Activated T-helper 1 cell treated with anti-CD3 and anti-CD28 coated beads, Interleukin-2, amount 50 U/mL, for 16 hours (primary cell): ENCODE results near the gene PRR15L.
"Not testable (repeated sequence)": the region's sequence is repeated elsewhere in the genome, so short reads cannot be mapped to it uniquely, and the experiment has no call there.

Experiments used
- DNase-seq, 2 donors: peaks; one replicate each; pipeline ENCODE4 v3.0.0-alpha.2; 2020; ENCODE audit warnings: low read depth in 1 of 2, low spot score in 1 of 2

PRR15L gene

DNA sequence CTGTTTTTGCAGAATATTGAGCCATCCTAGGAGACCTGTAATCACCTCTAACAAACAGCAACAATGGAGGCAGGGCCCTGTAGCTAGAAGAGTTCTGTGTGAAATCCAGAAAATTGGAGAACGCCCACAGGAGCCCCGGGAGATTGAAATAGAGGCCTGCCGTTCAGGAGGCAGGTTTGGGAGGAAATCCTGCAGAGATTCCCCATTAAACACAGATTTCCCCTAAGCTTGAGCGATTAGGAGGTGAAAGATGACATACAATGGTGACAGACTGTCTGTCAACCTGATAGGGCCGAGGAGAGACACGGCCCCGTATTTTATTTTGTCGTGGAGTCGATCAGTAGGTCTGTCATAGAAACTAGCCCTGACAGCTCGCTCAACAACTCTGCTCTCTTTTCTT, 31.5 kb upstream of the PRR15L start:
- DNase-seq = no peak

GRCh38 chr17:47988445-47988844, 30.8 kb upstream of the PRR15L start:
- not testable (repeated sequence) for DNase-seq

- DNase-seq = no peak
These were observed 29.7 kb upstream of the PRR15L start for GRCh38 chr17:47987240-47987835.

DNA sequence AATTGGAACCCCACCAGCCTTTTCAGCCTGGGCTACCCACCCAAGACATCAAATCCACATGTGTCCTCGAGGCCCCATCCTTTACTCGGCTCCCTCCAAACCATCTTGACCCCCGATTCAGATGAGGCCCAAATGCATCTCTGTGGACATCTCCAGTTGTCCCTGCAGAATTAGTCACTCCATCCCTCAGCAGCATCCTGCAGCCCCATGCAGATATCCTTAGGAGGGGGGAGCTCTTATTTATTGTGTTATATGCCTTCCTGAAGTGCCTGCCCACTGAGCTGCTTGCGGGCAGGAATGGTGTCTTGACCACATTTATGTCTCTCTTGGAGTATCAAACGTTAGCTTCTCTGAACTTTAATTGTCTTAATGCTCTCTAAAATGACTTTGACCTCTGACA, 28.8 kb upstream of the PRR15L start:
- DNase-seq = no peak

- no peak for DNase-seq
These were observed 26.0 kb upstream of the PRR15L start for GRCh38 chr17:47983492-47984223.

DNA sequence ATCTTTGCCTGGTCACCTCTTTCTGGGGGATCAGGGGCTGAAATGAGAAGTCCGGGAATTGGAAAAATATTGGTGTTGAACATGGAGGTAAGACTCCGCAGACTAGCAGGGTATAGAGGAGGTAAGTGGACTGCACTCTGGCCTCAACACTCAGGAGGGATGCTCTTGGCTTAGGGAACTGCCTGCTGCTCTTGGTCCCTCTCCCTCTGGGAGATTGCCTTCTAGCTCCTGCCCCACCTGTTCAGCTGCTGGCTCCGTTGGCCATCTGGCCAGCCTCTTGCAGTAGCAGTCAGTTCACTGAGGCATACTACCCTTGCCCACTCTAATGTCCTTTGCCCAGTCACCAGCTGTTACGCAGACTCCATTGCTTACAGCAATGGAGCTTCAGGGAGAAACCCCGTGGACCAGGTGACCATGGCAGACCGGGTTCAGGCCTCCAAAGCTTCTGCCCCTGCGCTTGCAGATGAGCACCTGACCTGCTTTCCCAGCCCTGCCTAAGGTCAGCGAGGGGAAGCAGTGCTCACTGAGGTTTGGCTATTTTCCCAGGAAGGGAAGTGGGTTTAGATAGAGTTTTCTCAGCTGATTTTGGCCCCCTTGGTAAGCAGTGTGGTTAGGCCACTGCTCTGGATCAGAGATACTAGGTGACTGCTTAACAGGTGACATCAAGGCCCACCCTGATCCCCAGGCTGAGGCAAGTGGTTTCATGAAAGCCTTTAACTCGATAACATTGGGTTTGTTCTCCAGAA, 25.1 kb upstream of the PRR15L start:
- DNase-seq = no peak

GRCh38 chr17:47982091-47982617, 24.5 kb upstream of the PRR15L start:
- DNase-seq = no peak

- no peak for DNase-seq
These were observed 23.8 kb upstream of the PRR15L start for GRCh38 chr17:47981462-47981861.

DNA sequence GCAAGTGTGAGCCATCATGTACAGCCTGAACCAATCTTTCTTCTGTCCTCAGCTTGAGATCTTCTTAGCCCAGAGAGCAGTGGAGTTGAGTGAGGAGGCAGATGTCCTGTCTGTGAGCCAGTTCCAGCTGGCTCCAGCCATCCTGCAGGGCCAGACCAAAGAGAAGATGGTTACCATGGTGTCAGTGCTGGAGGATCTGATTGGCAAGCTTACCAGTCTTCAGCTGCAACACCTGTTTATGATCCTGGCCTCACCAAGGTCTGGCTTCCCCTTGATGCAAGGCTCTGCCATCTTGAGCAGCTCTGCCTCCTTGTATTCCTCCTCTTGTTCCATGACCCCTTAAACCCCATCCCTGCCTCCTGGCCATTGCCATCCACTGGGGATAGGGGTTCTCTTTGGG, 22.9 kb upstream of the PRR15L start:
- DNase-seq = no peak

DNA sequence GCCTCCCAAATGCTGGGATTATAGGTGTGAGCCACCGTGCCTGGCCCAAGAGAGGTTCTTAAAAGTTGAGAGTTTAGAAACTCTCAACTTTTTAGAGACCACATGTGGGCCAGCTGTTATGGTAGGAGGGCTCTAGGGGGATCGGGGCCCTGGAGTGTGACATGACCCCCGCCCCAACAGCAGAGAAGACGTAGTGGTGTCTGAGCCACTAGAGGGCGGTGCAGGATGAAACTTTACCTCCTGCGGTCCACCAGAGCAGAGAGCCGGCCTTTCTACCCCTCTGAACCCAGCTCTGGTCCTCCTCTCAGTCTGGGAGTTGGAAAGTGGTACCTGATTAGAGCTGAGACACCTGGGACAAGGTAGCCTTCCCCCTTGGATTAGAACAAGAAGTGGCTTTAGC, 20.6 kb upstream of the PRR15L start:
- peak in 1 of 2 donors; percentile 14 for DNase-seq

DNA sequence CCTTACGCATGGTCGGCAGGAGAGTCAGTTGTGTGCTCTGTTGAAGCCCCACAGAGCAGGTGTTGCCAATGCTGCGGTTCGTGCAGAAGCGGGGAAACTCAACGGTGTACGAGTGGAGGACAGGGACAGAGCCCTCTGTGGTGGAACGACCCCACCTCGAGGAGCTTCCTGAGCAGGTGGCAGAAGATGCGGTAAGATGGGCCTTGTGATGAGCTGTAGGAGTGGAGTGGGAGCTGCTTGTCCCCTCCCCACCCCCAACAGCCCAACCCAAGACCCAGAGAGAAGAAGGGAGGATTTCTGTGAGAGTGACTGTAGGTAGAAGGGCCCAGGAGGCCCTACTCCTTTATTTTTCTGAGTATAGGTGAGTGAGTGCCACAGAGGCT, 18.1 kb upstream of the PRR15L start:
- no peak for DNase-seq

DNA sequence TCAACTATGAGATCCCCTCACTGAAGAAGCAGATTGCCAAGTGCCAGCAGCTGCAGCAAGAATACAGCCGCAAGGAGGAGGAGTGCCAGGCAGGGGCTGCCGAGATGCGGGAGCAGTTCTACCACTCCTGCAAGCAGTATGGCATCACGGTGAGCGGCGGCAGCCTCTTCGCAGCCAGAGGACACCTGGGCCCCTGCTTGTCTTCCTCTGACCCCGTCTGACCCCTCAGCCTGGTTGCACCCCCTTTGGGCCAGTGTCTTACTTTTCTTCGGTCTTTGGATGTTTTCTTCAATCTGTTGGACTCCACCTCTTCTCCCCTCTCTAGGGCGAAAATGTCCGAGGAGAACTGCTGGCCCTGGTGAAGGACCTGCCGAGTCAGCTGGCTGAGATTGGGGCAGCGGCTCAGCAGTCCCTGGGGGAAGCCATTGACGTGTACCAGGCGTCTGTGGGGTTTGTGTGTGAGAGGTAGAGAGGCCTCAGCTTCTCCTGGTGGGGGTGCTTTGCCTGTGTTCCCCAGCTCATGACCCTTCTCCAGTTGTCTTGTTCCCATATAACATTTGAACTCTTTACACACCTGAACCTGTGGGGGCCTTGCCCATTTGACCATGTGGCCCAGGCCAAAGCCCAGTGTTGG, 17.6 kb upstream of the PRR15L start:
- no peak for DNase-seq

GRCh38 chr17:47973541-47973940, 15.9 kb upstream of the PRR15L start:
- no peak for DNase-seq

DNA sequence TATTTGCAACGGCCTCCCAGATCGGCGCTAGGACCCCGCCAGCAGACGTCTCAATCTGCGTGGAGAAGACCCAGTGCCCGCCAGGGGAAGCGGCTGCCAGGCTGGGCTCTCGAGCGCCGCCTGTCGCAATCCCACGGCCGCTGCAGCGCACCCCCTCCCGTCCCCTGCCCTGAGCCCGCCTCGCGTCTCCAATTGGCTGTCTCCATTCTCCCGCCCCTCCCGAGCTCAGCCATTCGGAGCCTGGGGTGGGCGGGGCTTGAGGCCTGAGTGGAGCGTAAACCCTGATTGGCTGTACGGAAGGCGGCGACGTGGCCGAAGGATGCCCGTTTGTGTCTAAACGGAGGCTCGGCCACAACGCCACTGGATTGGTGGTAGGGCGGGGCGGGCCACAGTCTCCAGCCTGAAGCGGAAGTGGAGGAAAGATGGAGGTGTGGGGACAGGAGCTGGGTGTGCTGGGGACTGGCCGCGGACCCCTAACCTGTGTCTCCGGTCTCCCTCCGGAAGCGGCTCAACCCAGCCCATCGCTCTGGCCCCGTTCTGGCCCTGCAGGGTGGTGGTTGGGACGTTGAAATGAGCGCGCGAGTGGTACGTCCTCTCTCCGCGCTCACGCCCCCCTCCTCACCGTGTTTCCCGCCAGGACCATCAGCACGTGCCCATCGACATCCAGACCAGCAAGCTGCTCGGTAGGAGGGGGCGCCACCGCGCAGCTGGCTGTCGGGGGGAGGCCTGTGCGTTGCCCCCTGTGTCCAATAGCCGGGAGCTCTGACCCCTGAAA, 13.2 kb upstream of the PRR15L start, which contains the start of gene CDK5RAP3:
Gene CDK5RAP3, plus strand, starts transcription at position 389 of the 775 bp plus-strand sequence. Its CDS starts 34 bp downstream, at position 423.
- peak; percentile 96 to 98 for DNase-seq

GRCh38 chr17:47969930-47970724, 12.4 kb upstream of the PRR15L start:
- no peak for DNase-seq

DNA sequence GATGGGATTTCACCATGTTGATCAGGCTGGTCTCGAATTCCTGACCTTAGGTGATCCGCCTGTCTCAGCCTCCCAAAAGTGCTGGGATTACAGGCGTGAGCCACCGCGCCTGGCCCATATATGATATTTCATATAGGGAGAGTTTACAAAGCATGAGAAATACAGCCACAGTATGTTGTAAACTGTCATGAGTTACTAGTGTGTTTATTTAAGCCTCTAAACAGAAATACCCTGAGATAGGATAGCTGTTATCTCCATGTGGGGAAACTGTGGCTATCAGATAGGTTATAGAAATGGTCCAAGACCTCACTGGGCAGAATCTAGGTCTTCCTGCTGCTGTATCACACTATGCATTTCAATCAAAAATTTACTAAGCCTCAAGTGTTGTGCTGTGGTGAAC, 11.2 kb upstream of the PRR15L start:
- no peak for DNase-seq

DNA sequence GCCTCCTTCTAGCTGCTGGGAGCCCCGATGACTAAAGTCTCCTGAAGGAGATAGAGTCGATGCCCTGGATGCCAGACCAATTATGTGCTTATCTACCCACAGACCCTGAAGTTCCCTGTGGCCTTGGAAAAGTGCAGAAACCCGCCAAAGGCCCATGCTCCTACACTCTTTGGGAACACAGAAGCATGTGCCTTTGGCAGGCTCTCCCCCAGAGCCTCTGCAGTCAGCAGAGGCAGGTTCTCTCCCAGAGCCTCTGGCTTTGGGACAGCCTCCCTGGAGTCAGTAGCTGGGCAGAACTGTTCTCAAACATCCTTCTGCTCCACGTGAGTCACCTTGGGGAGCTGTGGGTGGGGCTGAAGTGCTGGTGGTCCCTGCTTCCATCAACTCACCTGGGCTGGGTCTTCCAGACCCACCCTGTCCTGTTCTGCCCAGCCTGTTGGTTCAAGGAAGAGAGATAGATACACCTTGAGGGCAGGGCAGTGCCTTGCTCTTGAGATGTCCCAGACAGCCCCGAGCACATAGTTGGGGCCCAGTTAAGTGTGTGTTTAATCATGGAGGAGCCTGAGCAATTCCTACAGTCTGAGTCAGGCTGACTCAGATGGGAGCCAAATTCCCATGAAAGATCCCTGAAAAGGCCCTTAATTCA, 10.0 kb upstream of the PRR15L start:
- DNase-seq = no peak

GRCh38 chr17:47966079-47966519, 8.4 kb upstream of the PRR15L start:
- no peak for DNase-seq

GRCh38 chr17:47964856-47965255, 7.2 kb upstream of the PRR15L start:
- no peak for DNase-seq
